GM21723 (cell line): ENCODE measurements around the gene MAGEA8.
"Not testable (repeated sequence)": the region's sequence is repeated elsewhere in the genome, so short reads cannot be mapped to it uniquely, and the experiment has no call there.

Experiments used
- ATAC-seq: cut with Tn5 transposase; IDR thresholded peaks from one replicate; pipeline ENCODE4 v1.9.1; 2021; ENCODE audit warnings: mild to moderate bottlenecking, moderate library complexity; ENCODE audit not compliant: unreplicated experiment

Gene MAGEA8

DNA sequence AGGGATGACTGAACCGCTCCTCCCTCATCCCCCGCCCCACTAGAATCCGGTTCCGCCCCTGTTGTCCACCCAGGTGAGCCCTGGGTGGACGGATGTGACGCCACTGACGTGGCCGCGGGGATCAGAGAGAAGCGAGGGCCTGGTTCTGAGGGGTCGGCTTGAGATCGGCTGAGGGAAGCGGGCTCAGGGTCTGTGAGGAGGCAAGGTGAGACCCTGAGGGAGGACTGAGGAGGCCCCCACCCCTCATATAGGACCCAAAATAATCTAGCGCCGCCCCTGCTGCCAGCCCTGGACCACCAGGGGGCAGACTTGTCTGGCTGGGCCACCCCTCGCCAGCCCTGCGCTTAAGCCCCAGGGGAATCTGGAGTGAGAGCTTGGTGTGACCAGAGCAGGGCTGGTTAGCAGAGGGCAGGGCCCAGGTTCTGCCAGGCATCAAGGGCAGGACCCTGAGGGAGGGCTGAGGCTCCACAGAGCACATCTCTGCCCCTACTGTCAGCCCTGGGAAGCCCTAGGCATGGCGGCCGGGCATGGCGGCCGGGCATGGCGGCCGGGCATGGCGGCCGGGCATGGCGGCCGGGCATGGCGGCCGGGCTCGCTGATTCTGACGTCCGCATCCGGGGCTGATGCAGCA, at the start of gene MAGEA8:
TSS of gene MAGEA8 (plus strand) at position 103 of the 631 bp plus-strand sequence. CDS start 3,090 bp downstream, outside the sequence.
- ATAC-seq, result no peak

DNA sequence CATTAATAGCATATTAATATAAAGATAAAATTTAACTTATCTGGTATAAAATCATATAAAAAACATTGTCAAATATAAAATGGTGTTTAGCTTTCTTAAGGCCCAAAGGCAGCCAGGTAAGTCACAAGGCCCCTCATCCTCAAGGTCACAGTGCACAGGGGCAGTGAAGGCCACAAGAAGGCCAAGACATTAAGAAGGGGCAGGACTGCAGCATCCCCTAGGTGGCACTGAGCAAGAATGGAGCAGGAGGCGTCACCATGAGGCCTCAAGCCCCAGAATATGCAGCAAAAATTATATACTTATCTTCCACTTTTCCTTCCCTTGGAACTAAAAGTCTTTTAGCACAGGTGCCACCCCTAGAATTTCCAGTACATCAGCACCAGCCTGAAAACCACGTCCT, 49.5 kb upstream of the MAGEA8 start:
- no peak for ATAC-seq

GRCh38 chrX:149836728-149837127, 44.3 kb upstream of the MAGEA8 start:
- not testable (repeated sequence) for ATAC-seq

DNA sequence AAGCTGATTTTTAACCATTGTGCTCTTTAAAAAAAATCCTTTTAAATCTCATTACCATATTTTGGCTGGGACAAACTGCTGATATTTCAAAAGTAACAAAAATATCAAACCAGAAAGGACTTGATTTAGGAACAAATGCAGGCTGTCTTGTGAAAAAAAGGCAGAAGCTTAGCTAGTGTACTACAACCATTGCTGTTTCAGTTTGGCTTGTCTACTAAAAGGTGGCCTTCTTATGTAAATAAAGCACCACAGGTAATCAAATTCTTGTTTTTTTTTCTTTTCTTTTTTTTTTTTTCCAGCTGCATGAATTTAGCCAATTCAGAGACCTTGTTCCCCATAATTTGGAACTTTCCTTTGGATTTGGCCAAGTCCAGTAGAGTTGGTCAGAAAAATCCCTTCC, 43.8 kb upstream of the MAGEA8 start:
- no peak for ATAC-seq

DNA sequence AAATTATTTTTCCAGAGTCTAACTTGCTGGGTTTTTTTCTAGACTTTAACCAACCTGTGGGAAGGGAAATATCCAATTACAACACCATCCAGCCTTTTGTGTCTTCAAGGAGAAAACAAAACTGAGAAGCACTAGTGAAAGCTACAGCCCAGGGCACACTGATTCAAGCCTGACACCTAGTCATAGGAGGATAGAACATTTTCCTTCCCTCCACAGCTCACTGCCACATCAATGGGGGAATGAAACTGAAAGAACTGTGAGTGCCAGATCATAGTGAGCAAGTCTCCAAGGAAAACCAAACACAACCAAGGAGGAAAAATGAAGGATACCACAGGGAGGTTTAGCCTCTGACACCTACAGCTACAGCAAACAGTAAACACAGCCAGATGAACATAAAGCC, 43.3 kb upstream of the MAGEA8 start:
- ATAC-seq, result peak; percentile 88

DNA sequence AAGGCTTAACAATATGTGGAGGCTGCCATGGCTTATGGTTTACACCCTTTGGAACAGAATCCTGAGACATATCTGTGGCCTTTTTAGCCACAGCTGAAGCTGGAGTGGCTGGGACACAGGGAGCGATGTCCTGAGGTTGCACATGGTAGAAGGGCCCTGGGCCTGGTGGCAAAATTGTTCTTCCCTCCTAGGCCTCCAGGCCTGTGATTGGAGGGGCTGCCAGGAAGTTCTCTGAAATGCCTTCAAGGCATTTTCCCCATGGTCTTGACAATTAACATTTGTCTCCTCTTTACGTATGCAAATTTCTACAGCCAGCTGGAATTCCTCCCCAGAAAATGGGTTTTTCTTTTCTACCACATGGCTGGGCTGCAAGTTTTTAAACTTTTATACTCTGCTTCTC, 39.1 kb upstream of the MAGEA8 start:
- ATAC-seq, result no peak

DNA sequence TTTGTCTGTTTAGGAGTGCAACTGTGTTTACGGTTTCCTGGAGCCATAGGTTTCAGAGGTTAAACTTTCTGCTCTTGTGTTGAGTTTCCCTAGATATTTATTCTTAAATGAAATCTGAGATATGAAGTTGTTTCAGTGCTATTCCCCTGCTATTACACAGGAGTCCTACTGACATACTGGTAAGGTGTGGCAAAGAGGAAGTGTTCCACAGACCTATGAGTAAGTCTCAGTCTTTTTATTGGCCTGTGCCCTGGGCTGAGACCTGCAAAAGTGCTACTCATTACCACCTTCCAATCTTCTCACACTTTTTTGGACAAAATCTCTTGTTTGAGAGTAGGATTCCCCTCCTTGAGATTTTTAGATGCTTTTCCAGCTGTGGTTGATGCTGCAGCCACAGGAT, 35.6 kb upstream of the MAGEA8 start:
- ATAC-seq, result no peak

DNA sequence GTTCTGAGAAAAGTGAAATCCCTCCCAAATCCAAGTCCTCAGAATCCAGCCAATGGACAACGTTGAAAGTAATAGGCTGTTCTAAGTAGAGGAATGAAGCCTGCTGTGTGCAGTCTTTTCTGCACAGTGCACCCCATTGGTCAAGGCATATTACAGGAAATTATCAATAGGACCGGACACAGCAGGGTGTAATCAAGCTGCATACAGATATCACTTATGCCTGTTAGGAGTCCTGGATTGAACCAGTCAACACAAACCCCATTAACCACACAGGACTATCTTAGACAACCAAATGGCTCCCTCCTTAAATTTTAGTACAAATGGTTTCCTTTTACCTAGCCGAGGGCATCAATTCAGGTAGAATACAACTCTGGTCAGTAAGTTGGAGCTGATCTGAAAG, 34.2 kb upstream of the MAGEA8 start:
- no peak for ATAC-seq

GRCh38 chrX:149848855-149849254, 32.1 kb upstream of the MAGEA8 start:
- no peak for ATAC-seq

DNA sequence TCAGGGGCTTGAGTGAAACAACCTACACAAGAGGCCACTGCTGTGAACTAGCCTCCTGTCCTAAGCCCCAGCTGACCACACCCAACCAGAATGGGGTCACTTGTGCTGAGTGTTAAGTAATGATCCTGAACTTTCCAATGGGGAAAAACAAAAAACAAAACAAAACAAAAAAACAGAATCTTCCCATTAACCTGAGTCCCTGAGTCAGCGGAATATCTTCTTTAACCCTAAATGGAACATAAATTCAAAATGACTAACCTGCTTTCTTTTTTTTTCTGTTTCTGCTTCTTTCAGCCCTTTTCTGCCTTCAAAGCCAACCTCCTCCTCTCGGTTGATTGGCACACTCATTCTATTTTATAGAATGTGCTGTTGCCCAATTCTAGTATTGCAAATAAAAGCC, 31.2 kb upstream of the MAGEA8 start:
- ATAC-seq, result no peak

GRCh38 chrX:149851864-149852263, 29.1 kb upstream of the MAGEA8 start:
- no peak for ATAC-seq

GRCh38 chrX:149853925-149854324, 27.1 kb upstream of the MAGEA8 start:
- no peak for ATAC-seq

- no peak for ATAC-seq
Measured at GRCh38 chrX:149858592-149858991, 22.4 kb upstream of the MAGEA8 start.

- ATAC-seq, result no peak
Measured at GRCh38 chrX:149860445-149860844, 20.5 kb upstream of the MAGEA8 start.

- no peak for ATAC-seq
Measured at GRCh38 chrX:149865390-149865789, 15.6 kb upstream of the MAGEA8 start.

GRCh38 chrX:149867488-149867887, 13.5 kb upstream of the MAGEA8 start:
- no peak for ATAC-seq

DNA sequence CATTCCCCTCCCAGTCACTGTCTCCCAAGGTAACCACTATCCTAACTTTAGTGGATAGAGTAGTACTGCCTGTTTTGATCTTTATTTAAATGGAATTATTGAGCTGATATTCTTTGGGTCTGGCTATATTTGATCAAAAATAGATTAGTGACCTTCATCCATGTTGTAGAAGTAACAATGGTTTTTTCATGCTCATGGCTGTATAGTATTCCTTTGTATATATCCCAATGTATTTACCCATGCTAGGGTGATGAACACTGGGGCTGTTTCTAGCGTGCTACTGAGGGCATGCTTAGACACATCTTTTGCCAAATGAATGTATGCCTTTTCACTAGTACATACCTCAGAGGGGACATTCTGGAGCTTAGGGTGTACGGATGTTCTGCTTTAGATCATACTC, 10.1 kb upstream of the MAGEA8 start:
- ATAC-seq, result no peak

GRCh38 chrX:149871433-149871832, 9.6 kb upstream of the MAGEA8 start:
- ATAC-seq, result no peak

GRCh38 chrX:149871940-149872339, 9.0 kb upstream of the MAGEA8 start:
- peak; percentile 97 for ATAC-seq

DNA sequence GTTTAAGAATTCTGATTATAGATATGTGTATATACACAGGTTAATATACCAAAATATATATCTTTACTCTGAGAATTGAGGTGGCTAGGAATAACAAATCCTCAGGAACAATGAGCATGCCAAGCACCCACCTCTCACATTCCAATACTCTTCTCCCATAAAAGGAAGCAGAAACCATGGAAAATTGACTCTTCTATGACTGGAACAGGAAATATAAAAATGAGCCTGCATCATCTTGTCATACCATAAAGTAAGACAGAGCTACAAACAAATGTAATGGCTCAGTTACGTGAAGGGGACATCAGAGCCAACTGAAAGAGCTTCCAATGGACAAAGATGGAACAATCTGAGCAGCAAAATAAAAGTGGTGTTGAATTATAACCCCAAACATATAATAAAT, 3.8 kb upstream of the MAGEA8 start:
- no peak for ATAC-seq

GRCh38 chrX:149877636-149878035, 3.3 kb upstream of the MAGEA8 start:
- no peak for ATAC-seq

- not testable (repeated sequence) for ATAC-seq
Measured at GRCh38 chrX:149890828-149891227, 9.8 kb downstream of the MAGEA8 start.

- no peak for ATAC-seq
Measured at GRCh38 chrX:149898554-149898953, 17.6 kb downstream of the MAGEA8 start.
